C4-2B (cell line): ENCODE measurements around the gene MAP3K19.

ENCODE experiments used
- H3K27ac ChIP-seq: fragments of 450-650 bp; 2 replicates; pipeline ENCODE4 v1.5.1; 2017
- CTCF ChIP-seq: fragments of 450-650 bp; conservative IDR thresholded peaks from 2 replicates; pipeline ENCODE4 v1.5.1; 2017; ENCODE audit warnings: mild to moderate bottlenecking
- ZFX ChIP-seq: fragments of 450-650 bp; IDR thresholded peaks from 2 replicates; pipeline ENCODE4 v1.6.1; 2017

Gene MAP3K19, protein sequence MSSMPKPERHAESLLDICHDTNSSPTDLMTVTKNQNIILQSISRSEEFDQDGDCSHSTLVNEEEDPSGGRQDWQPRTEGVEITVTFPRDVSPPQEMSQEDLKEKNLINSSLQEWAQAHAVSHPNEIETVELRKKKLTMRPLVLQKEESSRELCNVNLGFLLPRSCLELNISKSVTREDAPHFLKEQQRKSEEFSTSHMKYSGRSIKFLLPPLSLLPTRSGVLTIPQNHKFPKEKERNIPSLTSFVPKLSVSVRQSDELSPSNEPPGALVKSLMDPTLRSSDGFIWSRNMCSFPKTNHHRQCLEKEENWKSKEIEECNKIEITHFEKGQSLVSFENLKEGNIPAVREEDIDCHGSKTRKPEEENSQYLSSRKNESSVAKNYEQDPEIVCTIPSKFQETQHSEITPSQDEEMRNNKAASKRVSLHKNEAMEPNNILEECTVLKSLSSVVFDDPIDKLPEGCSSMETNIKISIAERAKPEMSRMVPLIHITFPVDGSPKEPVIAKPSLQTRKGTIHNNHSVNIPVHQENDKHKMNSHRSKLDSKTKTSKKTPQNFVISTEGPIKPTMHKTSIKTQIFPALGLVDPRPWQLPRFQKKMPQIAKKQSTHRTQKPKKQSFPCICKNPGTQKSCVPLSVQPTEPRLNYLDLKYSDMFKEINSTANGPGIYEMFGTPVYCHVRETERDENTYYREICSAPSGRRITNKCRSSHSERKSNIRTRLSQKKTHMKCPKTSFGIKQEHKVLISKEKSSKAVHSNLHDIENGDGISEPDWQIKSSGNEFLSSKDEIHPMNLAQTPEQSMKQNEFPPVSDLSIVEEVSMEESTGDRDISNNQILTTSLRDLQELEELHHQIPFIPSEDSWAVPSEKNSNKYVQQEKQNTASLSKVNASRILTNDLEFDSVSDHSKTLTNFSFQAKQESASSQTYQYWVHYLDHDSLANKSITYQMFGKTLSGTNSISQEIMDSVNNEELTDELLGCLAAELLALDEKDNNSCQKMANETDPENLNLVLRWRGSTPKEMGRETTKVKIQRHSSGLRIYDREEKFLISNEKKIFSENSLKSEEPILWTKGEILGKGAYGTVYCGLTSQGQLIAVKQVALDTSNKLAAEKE (N-terminal part only)

DNA sequence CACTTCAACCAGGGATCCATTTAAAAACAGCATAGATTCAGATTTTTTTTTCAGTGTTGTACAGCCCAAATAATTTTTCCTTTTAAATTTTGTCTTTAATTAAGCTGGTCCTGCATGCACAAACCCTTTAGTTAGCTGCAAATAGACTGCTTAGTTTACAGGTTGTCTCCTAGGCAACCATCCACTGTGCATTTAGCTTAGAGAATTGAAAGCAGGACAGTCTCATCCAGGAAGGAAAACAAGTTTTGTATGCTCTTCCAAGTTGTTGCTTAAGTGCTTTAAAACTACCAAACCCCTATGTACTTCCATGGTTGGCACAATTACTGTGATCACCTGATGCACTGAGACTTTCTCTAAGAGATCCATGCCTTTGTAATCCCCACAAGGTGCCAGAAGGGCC lies at the start of gene MAP3K19:
MAP3K19 (minus strand) TSS at position 148 of the 400 bp plus-strand sequence. CDS start 22,800 bp downstream, outside the sequence.
- no peak within 1 kb of the TSS for H3K27ac ChIP-seq
- TF ChIP-seq CTCF (no peak), ZFX (no peak)

DNA sequence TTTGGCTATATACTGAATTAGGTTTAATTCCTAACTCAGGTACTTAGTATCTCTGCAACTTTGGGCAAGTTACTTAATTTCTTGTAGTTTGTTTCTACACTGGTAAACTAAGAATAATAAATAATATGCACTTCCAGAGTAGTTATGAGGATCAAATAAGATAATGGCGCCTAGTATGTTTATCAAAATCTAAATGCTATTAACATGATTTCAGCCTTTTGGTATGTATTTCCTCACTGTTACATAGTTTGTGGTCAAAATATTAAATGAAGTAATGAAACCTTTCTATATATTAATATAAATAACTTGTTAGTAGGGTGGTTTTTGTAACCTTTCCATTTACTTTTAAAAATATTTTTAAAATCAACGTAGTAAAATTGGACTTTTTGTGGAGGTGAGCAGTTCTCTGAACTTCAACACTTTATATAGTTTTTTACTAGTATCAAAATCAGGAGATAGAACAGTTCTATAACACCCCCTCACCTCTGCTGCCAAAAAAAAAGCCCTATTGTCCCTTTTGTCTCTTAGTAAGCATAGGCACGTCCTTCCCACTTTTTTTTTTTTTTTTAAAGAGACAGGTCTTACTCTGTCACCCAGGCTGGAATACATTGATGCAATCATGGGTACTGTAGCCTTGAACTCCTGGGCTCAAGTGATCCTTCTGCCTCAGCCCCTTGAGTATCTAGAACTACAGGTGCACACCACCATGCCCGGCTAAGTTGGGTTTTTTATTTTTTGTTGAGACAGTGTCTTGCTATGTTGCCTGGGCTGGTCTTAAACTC lies 49.6 kb upstream of the MAP3K19 start:
- TF ChIP-seq ZFX: no peak
- no peak overlapping the region for H3K27ac ChIP-seq

DNA sequence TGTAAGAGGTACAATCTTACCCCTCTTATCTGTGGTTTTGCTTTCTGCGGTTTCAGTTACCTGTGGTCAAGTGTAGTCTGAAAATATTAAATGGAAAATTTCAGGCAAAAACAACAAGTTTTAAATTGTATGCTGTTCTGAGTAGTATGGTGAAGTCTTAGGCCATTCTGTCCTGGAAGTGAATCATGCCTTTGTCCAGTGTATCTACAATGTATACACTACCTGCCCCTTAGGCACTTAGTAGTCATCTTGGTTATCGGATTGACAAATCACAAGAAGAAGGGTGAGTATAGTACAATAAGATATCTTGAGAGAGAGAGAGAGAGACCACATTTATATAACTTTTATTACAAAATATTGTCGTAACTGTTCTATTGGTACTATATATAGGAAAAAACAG lies 48.3 kb upstream of the MAP3K19 start:
- no peak for TF ChIP-seq ZFX
- no peak for TF ChIP-seq CTCF

GRCh38 chr2:135094508-135094907 lies 47.3 kb upstream of the MAP3K19 start:
- no peak overlapping the region for H3K27ac ChIP-seq
- TF ChIP-seq ZFX (no peak), CTCF (no peak)

More for the DNA sequence above, 48.3 kb upstream of the MAP3K19 start:
- no peak overlapping the region for H3K27ac ChIP-seq

DNA sequence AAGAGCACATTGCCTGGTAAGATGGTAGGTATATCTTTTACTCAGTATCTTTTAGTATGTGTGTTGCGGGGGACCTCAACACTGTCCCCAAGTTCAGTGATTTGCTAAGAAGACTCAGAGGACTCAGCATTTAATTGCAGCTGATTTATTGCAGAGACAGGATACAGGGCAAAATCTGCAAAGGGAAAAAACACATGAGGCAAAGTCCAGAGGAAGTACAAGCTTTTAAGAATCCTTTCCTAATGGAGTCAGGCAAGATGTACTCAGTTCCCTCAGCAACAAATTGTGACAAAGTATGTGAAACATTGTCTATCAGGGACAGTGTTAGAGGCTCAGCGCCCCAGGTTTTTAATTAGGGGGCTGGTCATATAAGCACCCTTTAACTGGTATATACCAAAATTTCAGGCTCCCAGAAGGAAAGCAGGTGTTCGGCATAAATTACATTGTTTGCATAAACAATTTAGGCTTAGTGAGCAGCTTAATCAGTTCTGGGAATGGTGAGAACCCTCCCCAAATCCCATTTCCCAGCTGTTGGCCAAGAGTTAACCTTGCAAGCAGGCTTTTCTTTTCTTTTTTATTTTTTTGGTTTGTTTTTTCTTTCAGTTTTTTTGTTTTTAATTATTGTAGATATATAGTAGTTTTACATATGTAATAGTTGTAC lies 46.6 kb upstream of the MAP3K19 start:
- no peak overlapping the region; the same call in 1 of the 2 replicates for H3K27ac ChIP-seq

GRCh38 chr2:135093193-135093592 lies 45.9 kb upstream of the MAP3K19 start:
- H3K27ac ChIP-seq: no peak overlapping the region
- no peak for TF ChIP-seq CTCF
- no peak for TF ChIP-seq ZFX

More for the DNA sequence above, 46.6 kb upstream of the MAP3K19 start:
- TF ChIP-seq ZFX (no peak), CTCF (no peak)
